Endothelial cell of umbilical vein (primary cell): ENCODE measurements around the gene SLC6A6. TPM values are rescaled to one million over a fixed set of nuclear protein-coding genes. Genes with fewer than 3 reads are reported as not detected.

ENCODE experiments used
- BruUV-seq: library from RNA; stranded (reverse); fragments of 400-500 nt; replicated peaks from 2 replicates; lab custom pipeline; 2021; lab: Mats Ljungman, UMichigan
- CTCF ChIA-PET: fragments of 300-600, 350-600 bp; sonication (Branson Sonifier 250); formaldehyde crosslinking; loops from one replicate; lab custom pipeline; 2021; ENCODE audit warnings: antibody characterized with exemption, inconsistent platforms; lab: Charles Lee
- POLR2A ChIA-PET: fragments of 300-600, 350-600 bp; sonication (Branson Sonifier 250); formaldehyde crosslinking; loops from one replicate; lab custom pipeline; 2021; ENCODE audit warnings: antibody characterized with exemption, inconsistent platforms; lab: Charles Lee
- DNase-seq: peaks from one replicate; pipeline ENCODE4 v3.0.0-alpha.2; 2011; ENCODE audit warnings: low read depth, low spot score
- FAIRE-seq: peaks from 2 replicates; lab custom pipeline; 2011; peaks lifted over from hg19 to GRCh38; lab: Jason Lieb, UNC
- H2AFZ ChIP-seq: 2 replicates; pipeline ENCODE4 v1.6.0; 2012; ENCODE audit warnings: low read depth, low read length, control low read depth, inconsistent platforms
- H3K27ac ChIP-seq: 2 replicates; pipeline ENCODE4 v1.5.1; 2011; ENCODE audit warnings: low read depth, mild to moderate bottlenecking, control low read depth, low read length, moderate library complexity; ENCODE audit not compliant: insufficient read depth
- H3K27me3 ChIP-seq, 2 experiments: 2 replicates each; pipeline versions ENCODE4 v1.6.0 to v1.6.1; 2011; ENCODE audit warnings: low read length in 2 of 2, mixed read lengths in 1 of 2; ENCODE audit not compliant: control insufficient read depth in 2 of 2, insufficient read depth in 2 of 2
- H3K36me3 ChIP-seq, 2 experiments: 2 replicates in 1 of 2; 3 replicates in 1 of 2; pipeline ENCODE4 v1.5.1; 2011; ENCODE audit warnings: low read length in 2 of 2, mild to moderate bottlenecking in 1 of 2, moderate library complexity in 1 of 2; ENCODE audit not compliant: control insufficient read depth in 2 of 2, insufficient read depth in 2 of 2; ENCODE audit errors: extremely low read depth in 1 of 2
- H3K4me1 ChIP-seq: 3 replicates; pipeline ENCODE4 v1.5.1; 2011; ENCODE audit warnings: mild to moderate bottlenecking, low read length; ENCODE audit not compliant: control insufficient read depth, insufficient read depth; ENCODE audit errors: extremely low read depth
- H3K4me2 ChIP-seq: 2 replicates; pipeline ENCODE4 v1.6.1; 2011; ENCODE audit warnings: low read length, control low read depth, mixed read lengths; ENCODE audit not compliant: insufficient read depth
- H3K4me3 ChIP-seq, 3 experiments: fragments of 200-600 bp in 1 of 3; sonication (generic), shearing (Covaris generic) in 1 of 3; replicated peaks in 1 of 3; 2 replicates each; pipeline ENCODE4 v1.5.1; 2011 to 2016; ENCODE audit warnings: control low read depth in 3 of 3, low read length in 3 of 3, mild to moderate bottlenecking in 2 of 3, inconsistent platforms in 1 of 3, low read depth in 1 of 3, moderate library complexity in 1 of 3; ENCODE audit not compliant: insufficient read depth in 1 of 3
- H3K79me2 ChIP-seq: 2 replicates; pipeline ENCODE4 v1.6.0; 2012; ENCODE audit warnings: low read length, inconsistent platforms; ENCODE audit not compliant: control insufficient read depth, insufficient read depth
- H3K9ac ChIP-seq: replicated peaks from 2 replicates; pipeline ENCODE3; 2011; ENCODE audit warnings: low read length, control low read depth; ENCODE audit not compliant: insufficient read depth; ENCODE audit errors: extremely low read depth
- H3K9me1 ChIP-seq: replicated peaks from 3 replicates; pipeline ENCODE4 v1.6.0; 2011; ENCODE audit warnings: mild to moderate bottlenecking, low read length; ENCODE audit not compliant: control insufficient read depth, insufficient read depth; ENCODE audit errors: extremely low read depth
- H3K9me3 ChIP-seq: replicated peaks from 2 replicates; pipeline ENCODE4 v1.5.1; 2012; ENCODE audit warnings: low read length, inconsistent platforms; ENCODE audit not compliant: control insufficient read depth, insufficient read depth
- H4K20me1 ChIP-seq: replicated peaks from 2 replicates; pipeline ENCODE3; 2011; ENCODE audit warnings: mild to moderate bottlenecking, low read length; ENCODE audit not compliant: control insufficient read depth, insufficient read depth; ENCODE audit errors: extremely low read depth
- EZH2 ChIP-seq: IDR thresholded peaks from 2 replicates; pipeline ENCODE4 v1.6.1; 2012; ENCODE audit warnings: borderline replicate concordance, low read depth, mild to moderate bottlenecking, moderate library complexity, low read length, inconsistent platforms; ENCODE audit not compliant: severe bottlenecking
- FOS ChIP-seq: IDR thresholded peaks from 2 replicates; pipeline ENCODE4 v1.6.1; 2011; ENCODE audit warnings: mild to moderate bottlenecking, low read length, moderate library complexity, borderline replicate concordance; ENCODE audit not compliant: insufficient read depth
- GATA2 ChIP-seq: IDR thresholded peaks from 2 replicates; pipeline ENCODE4 v1.7.0; 2011; ENCODE audit warnings: low read depth, mild to moderate bottlenecking, moderate library complexity, mixed read lengths, low read length; ENCODE audit not compliant: insufficient read length, insufficient read depth
- JUN ChIP-seq: IDR thresholded peaks from 2 replicates; pipeline ENCODE4 v1.6.1; 2011; ENCODE audit warnings: borderline replicate concordance, low read depth; ENCODE audit not compliant: insufficient read length, insufficient read depth
- POLR2AphosphoS5 ChIP-seq: IDR thresholded peaks from 2 replicates; pipeline ENCODE4 v1.6.1; 2012; ENCODE audit warnings: low read depth, mild to moderate bottlenecking, control low read depth, low read length, moderate library complexity; ENCODE audit not compliant: insufficient read depth
- dilution Hi-C: fragments of 300-500 bp; cut with MboI; formaldehyde crosslinking; loops from one replicate; pipeline ENCODE4 v1.15.0; 2019; ENCODE audit warnings: low sequenced_read_pairs; ENCODE audit not compliant: extremely low pct_ligation_motif_present
- intact Hi-C: fragments of 100-400 bp; cut with micrococcal nuclease; formaldehyde crosslinking; loops from one replicate; pipeline ENCODE4 v1.10.0; 2022
- polyA plus RNA-seq, 4 experiments: library from polyadenylated mRNA; depleted of rRNA in 3 of 4; stranded (reverse) in 3 of 4; unstranded in 1 of 4; fragments of >200 nt; gene quantifications; 2 replicates each; pipeline versions ENCODE4 v1.2.1 to v1.2.3, GENCODE V29; 2011 to 2012; ENCODE audit warnings: missing spikeins in 1 of 4
- total RNA-seq: library from RNA; stranded (reverse); gene quantifications from 2 replicates; pipeline ENCODE4 v1.2.3, GENCODE V29; 2021
- TF ChIP-seq, protein P1 (sequence below), 2 donors: IDR thresholded peaks; 1 replicate in 1 of 2; 2 replicates in 1 of 2; pipeline ENCODE4 v1.5.1; 2011; ENCODE audit warnings: low read length in 2 of 2, mild to moderate bottlenecking in 2 of 2, moderate library complexity in 2 of 2, control low read depth in 1 of 2, inconsistent platforms in 1 of 2, low read depth in 1 of 2; ENCODE audit not compliant: insufficient read depth in 1 of 2; ENCODE audit errors: extremely low read depth in 1 of 2

Gene SLC6A6
- total and polyA plus RNA-seq, 2 donors (not counting 3 experiments of a cell fraction or from before 2014, with no cell fraction given): 25.7 to 38.0 TPM

DNA sequence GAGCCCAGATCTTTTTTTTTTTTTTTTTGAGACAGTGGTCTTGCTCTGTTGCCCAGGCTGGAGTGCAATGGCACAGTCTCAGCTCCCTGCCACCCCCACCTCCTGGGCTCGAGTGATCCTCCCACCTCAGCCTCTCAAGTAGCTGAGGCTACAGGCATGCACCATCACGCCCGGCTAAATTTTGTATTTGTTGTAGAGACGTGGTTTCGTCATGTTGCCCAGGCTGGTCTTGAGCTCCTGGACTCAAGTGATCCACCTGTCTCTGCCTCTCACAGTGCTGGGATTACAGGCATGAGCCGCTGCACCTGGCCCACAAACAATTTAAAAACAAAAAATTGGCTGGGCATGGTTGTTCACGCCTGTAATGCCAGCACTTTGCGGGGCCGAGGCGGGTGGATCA is 22.6 kb upstream of the SLC6A6 start:
- FAIRE-seq (no peak), DNase-seq (no peak)
- Histone ChIP-seq H3K27me3 (no peaks in the 10 kb centered on the region), H2AFZ (no peak overlapping the region), H3K4me1 (no peaks in the 10 kb centered on the region), H3K36me3 (no peaks in the 10 kb centered on the region), H3K79me2 (no peaks in the 10 kb centered on the region), H3K27ac (no peak overlapping the region), H3K9ac (no peak overlapping the region), H4K20me1 (no peaks in the 10 kb centered on the region), H3K4me2 (no peak overlapping the region), H3K9me3 (no peaks in the 10 kb centered on the region), H3K9me1 (no peaks in the 10 kb centered on the region), H3K4me3 (no peak overlapping the region)
- TF ChIP-seq GATA2: no peak
- TF ChIP-seq EZH2: no peak
- TF ChIP-seq, protein P1, sequence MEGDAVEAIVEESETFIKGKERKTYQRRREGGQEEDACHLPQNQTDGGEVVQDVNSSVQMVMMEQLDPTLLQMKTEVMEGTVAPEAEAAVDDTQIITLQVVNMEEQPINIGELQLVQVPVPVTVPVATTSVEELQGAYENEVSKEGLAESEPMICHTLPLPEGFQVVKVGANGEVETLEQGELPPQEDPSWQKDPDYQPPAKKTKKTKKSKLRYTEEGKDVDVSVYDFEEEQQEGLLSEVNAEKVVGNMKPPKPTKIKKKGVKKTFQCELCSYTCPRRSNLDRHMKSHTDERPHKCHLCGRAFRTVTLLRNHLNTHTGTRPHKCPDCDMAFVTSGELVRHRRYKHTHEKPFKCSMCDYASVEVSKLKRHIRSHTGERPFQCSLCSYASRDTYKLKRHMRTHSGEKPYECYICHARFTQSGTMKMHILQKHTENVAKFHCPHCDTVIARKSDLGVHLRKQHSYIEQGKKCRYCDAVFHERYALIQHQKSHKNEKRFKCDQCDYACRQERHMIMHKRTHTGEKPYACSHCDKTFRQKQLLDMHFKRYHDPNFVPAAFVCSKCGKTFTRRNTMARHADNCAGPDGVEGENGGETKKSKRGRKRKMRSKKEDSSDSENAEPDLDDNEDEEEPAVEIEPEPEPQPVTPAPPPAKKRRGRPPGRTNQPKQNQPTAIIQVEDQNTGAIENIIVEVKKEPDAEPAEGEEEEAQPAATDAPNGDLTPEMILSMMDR (IDR thresholded peaks at IDR 0.05; ENCODE audit: extremely low read depth in 1 of 2, insufficient read depth in 1 of 2, low read depth in 1 of 2, low read length in 2 of 2): no peak
- TF ChIP-seq POLR2AphosphoS5: no peak
- TF ChIP-seq JUN: no peak
- no peak for TF ChIP-seq FOS
- POLR2A ChIA-PET: no interaction called here
- CTCF ChIA-PET: interaction anchor here (0.7 kb wide), 2 partner anchors 10 to 83 kb away, joined by 3 read pairs; no protein-coding TSS in a partner anchor
- BruUV-seq: no TSS peak
- dilution Hi-C loops (no loop called here), intact Hi-C loops (no loop called here)
